ENCODE results near the gene FGF3.

GRCh38 chr11:69860244-69860643 is 41.0 kb upstream of the FGF3 start:
- TF ChIP-seq CTCF (IDR thresholded peaks at IDR 0.05 in 2 of 3, conservative IDR thresholded peaks at IDR 0.05 in 1 of 3; ENCODE audit: control insufficient read depth in 2 of 3, extremely low read depth in 1 of 3, insufficient read depth in 1 of 3, low read depth in 3 of 3, low read length in 3 of 3) = no peak
- no peak for TF ChIP-seq EP300 (IDR thresholded peaks at IDR 0.05; ENCODE audit: borderline replicate concordance in 1 of 2, control insufficient read depth in 1 of 2, low read depth in 2 of 2, low read length in 2 of 2)
- TF ChIP-seq CBFB (IDR thresholded peaks at IDR 0.05; ENCODE audit: low read depth) = no peak
- TF ChIP-seq SP1 (IDR thresholded peaks at IDR 0.05; ENCODE audit: low read depth, low read length) = no peak
- no peak for TF ChIP-seq EZH2 (IDR thresholded peaks at IDR 0.05; ENCODE audit: borderline replicate concordance, control insufficient read depth, low read depth, low read length)
- no peak for TF ChIP-seq HDGF (IDR thresholded peaks at IDR 0.05)
- TF ChIP-seq BCL3 (IDR thresholded peaks at IDR 0.05; ENCODE audit: borderline replicate concordance, insufficient read depth, low read depth, low read length, poor library complexity, severe bottlenecking) = no peak
- no peak for TF ChIP-seq ATF2 (IDR thresholded peaks at IDR 0.05; ENCODE audit: low read length)
- TF ChIP-seq NFIC (IDR thresholded peaks at IDR 0.05; ENCODE audit: low read depth, low read length) = no peak
